ENCODE measurements around the gene YPEL2.

YPEL2 gene

GRCh38 chr17:59428916-59429485 lies 97.5 kb downstream of the YPEL2 start:
- no peaks in the 10 kb centered on the region for H3K36me3 ChIP-seq (ENCODE audit: insufficient read depth, low read depth, low read length)
- H3K4me1 ChIP-seq (ENCODE audit: insufficient read depth, low read length), result peaks cover 9% of the 10 kb centered on the region; the same call in 1 of the 2 replicates
- H3K9me3 ChIP-seq (ENCODE audit: insufficient read depth, low read depth, low read length), result no peaks in the 10 kb centered on the region
- no peaks in the 10 kb centered on the region for H3K27me3 ChIP-seq (ENCODE audit: insufficient read depth, low read length)
- H3K4me3 ChIP-seq (ENCODE audit: low read length), result no peak overlapping the region
- no peak overlapping the region for H3K27ac ChIP-seq (ENCODE audit: low read length)
- no peak overlapping the region for H3K9ac ChIP-seq (ENCODE audit: low read depth, low read length)

GRCh38 chr17:59431601-59432000 lies 100.1 kb downstream of the YPEL2 start:
- no peak overlapping the region for H3K9ac ChIP-seq (ENCODE audit: low read depth, low read length)
- 0 out of 2 replicates have a peak, but pooled peaks cover 2% of the 10 kb centered on the region for H3K4me1 ChIP-seq (ENCODE audit: insufficient read depth, low read length)

GRCh38 chr17:59432657-59433056 lies 101.2 kb downstream of the YPEL2 start:
- no peak overlapping the region for H3K9ac ChIP-seq (ENCODE audit: low read depth, low read length)
- no peaks in the 10 kb centered on the region for H3K4me1 ChIP-seq (ENCODE audit: insufficient read depth, low read length)
- no peaks in the 10 kb centered on the region for H3K9me3 ChIP-seq (ENCODE audit: insufficient read depth, low read depth, low read length)
- no peaks in the 10 kb centered on the region for H3K27me3 ChIP-seq (ENCODE audit: insufficient read depth, low read length)
- no peaks in the 10 kb centered on the region for H3K36me3 ChIP-seq (ENCODE audit: insufficient read depth, low read depth, low read length)
- no peak overlapping the region for H3K27ac ChIP-seq (ENCODE audit: low read length)
- H3K4me3 ChIP-seq (ENCODE audit: low read length), result no peak overlapping the region

More at GRCh38 chr17:59431601-59432000, 100.1 kb downstream of the YPEL2 start:
- Histone ChIP-seq H3K4me3 (ENCODE audit: low read length) (no peak overlapping the region), H3K27me3 (ENCODE audit: insufficient read depth, low read length) (no peaks in the 10 kb centered on the region), H3K27ac (ENCODE audit: low read length) (no peak overlapping the region), H3K36me3 (ENCODE audit: insufficient read depth, low read depth, low read length) (no peaks in the 10 kb centered on the region), H3K9me3 (ENCODE audit: insufficient read depth, low read depth, low read length) (no peaks in the 10 kb centered on the region)

- Histone ChIP-seq H3K27ac (ENCODE audit: low read length) (no peak overlapping the region), H3K4me1 (ENCODE audit: insufficient read depth, low read length) (no peaks in the 10 kb centered on the region), H3K4me3 (ENCODE audit: low read length) (no peak overlapping the region), H3K9ac (ENCODE audit: low read depth, low read length) (no peak overlapping the region), H3K27me3 (ENCODE audit: insufficient read depth, low read length) (no peaks in the 10 kb centered on the region), H3K9me3 (ENCODE audit: insufficient read depth, low read depth, low read length) (no peaks in the 10 kb centered on the region), H3K36me3 (ENCODE audit: insufficient read depth, low read depth, low read length) (no peaks in the 10 kb centered on the region)
Measured at GRCh38 chr17:59433586-59433985, 102.1 kb downstream of the YPEL2 start.

- no peak overlapping the region for H3K9ac ChIP-seq (ENCODE audit: low read depth, low read length)
- no peak overlapping the region for H3K27ac ChIP-seq (ENCODE audit: low read length)
- no peaks in the 10 kb centered on the region for H3K36me3 ChIP-seq (ENCODE audit: insufficient read depth, low read depth, low read length)
- H3K4me3 ChIP-seq (ENCODE audit: low read length), result no peak overlapping the region
- H3K4me1 ChIP-seq (ENCODE audit: insufficient read depth, low read length), result no peaks in the 10 kb centered on the region
- H3K27me3 ChIP-seq (ENCODE audit: insufficient read depth, low read length), result no peaks in the 10 kb centered on the region
- H3K9me3 ChIP-seq (ENCODE audit: insufficient read depth, low read depth, low read length), result no peaks in the 10 kb centered on the region
Measured at GRCh38 chr17:59434429-59434828, 103.0 kb downstream of the YPEL2 start.

GRCh38 chr17:59435238-59435637 lies 103.8 kb downstream of the YPEL2 start:
- Histone ChIP-seq H3K27ac (ENCODE audit: low read length) (no peak overlapping the region), H3K4me1 (ENCODE audit: insufficient read depth, low read length) (no peaks in the 10 kb centered on the region), H3K9ac (ENCODE audit: low read depth, low read length) (no peak overlapping the region), H3K27me3 (ENCODE audit: insufficient read depth, low read length) (no peaks in the 10 kb centered on the region), H3K9me3 (ENCODE audit: insufficient read depth, low read depth, low read length) (no peaks in the 10 kb centered on the region), H3K4me3 (ENCODE audit: low read length) (no peak overlapping the region), H3K36me3 (ENCODE audit: insufficient read depth, low read depth, low read length) (no peaks in the 10 kb centered on the region)

GRCh38 chr17:59436900-59437299 lies 105.4 kb downstream of the YPEL2 start:
- Histone ChIP-seq H3K36me3 (ENCODE audit: insufficient read depth, low read depth, low read length) (no peaks in the 10 kb centered on the region), H3K9ac (ENCODE audit: low read depth, low read length) (no peak overlapping the region), H3K27me3 (ENCODE audit: insufficient read depth, low read length) (no peaks in the 10 kb centered on the region), H3K4me1 (ENCODE audit: insufficient read depth, low read length) (no peaks in the 10 kb centered on the region), H3K9me3 (ENCODE audit: insufficient read depth, low read depth, low read length) (no peaks in the 10 kb centered on the region), H3K4me3 (ENCODE audit: low read length) (no peak overlapping the region), H3K27ac (ENCODE audit: low read length) (no peak overlapping the region)

GRCh38 chr17:59437791-59438281 lies 106.4 kb downstream of the YPEL2 start:
- H3K27me3 ChIP-seq (ENCODE audit: insufficient read depth, low read length), result no peaks in the 10 kb centered on the region
- H3K36me3 ChIP-seq (ENCODE audit: insufficient read depth, low read depth, low read length), result no peaks in the 10 kb centered on the region
- H3K4me3 ChIP-seq (ENCODE audit: low read length), result no peak overlapping the region
- H3K9ac ChIP-seq (ENCODE audit: low read depth, low read length), result no peak overlapping the region
- no peaks in the 10 kb centered on the region for H3K4me1 ChIP-seq (ENCODE audit: insufficient read depth, low read length)
- no peak overlapping the region for H3K27ac ChIP-seq (ENCODE audit: low read length)
- H3K9me3 ChIP-seq (ENCODE audit: insufficient read depth, low read depth, low read length), result no peaks in the 10 kb centered on the region

GRCh38 chr17:59439262-59439661 lies 107.8 kb downstream of the YPEL2 start:
- Histone ChIP-seq H3K27me3 (ENCODE audit: insufficient read depth, low read length) (no peaks in the 10 kb centered on the region), H3K4me1 (ENCODE audit: insufficient read depth, low read length) (no peaks in the 10 kb centered on the region), H3K9ac (ENCODE audit: low read depth, low read length) (no peak overlapping the region)

GRCh38 chr17:59439741-59440211 lies 108.3 kb downstream of the YPEL2 start:
- no peaks in the 10 kb centered on the region for H3K27me3 ChIP-seq (ENCODE audit: insufficient read depth, low read length)
- H3K9me3 ChIP-seq (ENCODE audit: insufficient read depth, low read depth, low read length), result no peaks in the 10 kb centered on the region
- no peak overlapping the region for H3K9ac ChIP-seq (ENCODE audit: low read depth, low read length)
- H3K27ac ChIP-seq (ENCODE audit: low read length), result no peak overlapping the region
- H3K36me3 ChIP-seq (ENCODE audit: insufficient read depth, low read depth, low read length), result no peaks in the 10 kb centered on the region
- no peak overlapping the region for H3K4me3 ChIP-seq (ENCODE audit: low read length)
- H3K4me1 ChIP-seq (ENCODE audit: insufficient read depth, low read length), result no peaks in the 10 kb centered on the region

More at GRCh38 chr17:59439262-59439661, 107.8 kb downstream of the YPEL2 start:
- no peaks in the 10 kb centered on the region for H3K36me3 ChIP-seq (ENCODE audit: insufficient read depth, low read depth, low read length)
- no peak overlapping the region for H3K27ac ChIP-seq (ENCODE audit: low read length)
- no peaks in the 10 kb centered on the region for H3K9me3 ChIP-seq (ENCODE audit: insufficient read depth, low read depth, low read length)
- H3K4me3 ChIP-seq (ENCODE audit: low read length), result no peak overlapping the region

GRCh38 chr17:59440757-59441463 lies 109.5 kb downstream of the YPEL2 start:
- Histone ChIP-seq H3K27me3 (ENCODE audit: insufficient read depth, low read length) (no peaks in the 10 kb centered on the region), H3K4me1 (ENCODE audit: insufficient read depth, low read length) (no peaks in the 10 kb centered on the region), H3K27ac (ENCODE audit: low read length) (no peak overlapping the region), H3K9ac (ENCODE audit: low read depth, low read length) (no peak overlapping the region), H3K36me3 (ENCODE audit: insufficient read depth, low read depth, low read length) (no peaks in the 10 kb centered on the region), H3K9me3 (ENCODE audit: insufficient read depth, low read depth, low read length) (no peaks in the 10 kb centered on the region), H3K4me3 (ENCODE audit: low read length) (no peak overlapping the region)

- Histone ChIP-seq H3K36me3 (ENCODE audit: insufficient read depth, low read depth, low read length) (no peaks in the 10 kb centered on the region), H3K9ac (ENCODE audit: low read depth, low read length) (no peak overlapping the region), H3K4me3 (ENCODE audit: low read length) (no peak overlapping the region), H3K27me3 (ENCODE audit: insufficient read depth, low read length) (no peaks in the 10 kb centered on the region), H3K9me3 (ENCODE audit: insufficient read depth, low read depth, low read length) (no peaks in the 10 kb centered on the region), H3K27ac (ENCODE audit: low read length) (no peak overlapping the region), H3K4me1 (ENCODE audit: insufficient read depth, low read length) (no peaks in the 10 kb centered on the region)
Measured at GRCh38 chr17:59441464-59442096, 110.1 kb downstream of the YPEL2 start.

All from iPS-20b (cell line).